ENCODE data around the gene POGLUT3. TPM values are rescaled to one million over a fixed set of nuclear protein-coding genes. Genes with fewer than 3 reads are reported as not detected.

Gene POGLUT3
- total RNA-seq, 2 donors from 2014 or later = 36.1 to 60.1 TPM

DNA sequence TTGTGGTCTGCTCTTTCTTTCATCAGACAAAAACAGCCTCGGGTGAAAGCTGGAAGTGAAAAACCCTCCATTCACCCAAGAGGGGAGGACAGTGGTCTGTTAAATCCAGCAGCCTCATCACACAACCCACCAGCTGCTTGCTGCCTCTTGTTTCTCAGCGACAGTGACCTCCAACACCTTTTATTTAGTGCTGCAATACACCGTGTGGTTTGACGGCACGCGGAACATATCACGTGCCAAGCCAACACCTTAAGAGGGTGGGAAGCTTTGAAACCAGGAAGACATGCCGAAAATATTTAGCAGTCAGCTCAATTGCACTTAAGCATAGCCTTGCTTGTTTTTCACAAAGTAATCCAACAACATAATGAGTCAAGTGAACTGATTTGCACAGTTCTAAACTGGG, 39.8 kb upstream of the POGLUT3 start:
- no peaks in the 10 kb centered on the region for H3K27me3 ChIP-seq (replicated peaks; ENCODE audit: insufficient read depth)

DNA sequence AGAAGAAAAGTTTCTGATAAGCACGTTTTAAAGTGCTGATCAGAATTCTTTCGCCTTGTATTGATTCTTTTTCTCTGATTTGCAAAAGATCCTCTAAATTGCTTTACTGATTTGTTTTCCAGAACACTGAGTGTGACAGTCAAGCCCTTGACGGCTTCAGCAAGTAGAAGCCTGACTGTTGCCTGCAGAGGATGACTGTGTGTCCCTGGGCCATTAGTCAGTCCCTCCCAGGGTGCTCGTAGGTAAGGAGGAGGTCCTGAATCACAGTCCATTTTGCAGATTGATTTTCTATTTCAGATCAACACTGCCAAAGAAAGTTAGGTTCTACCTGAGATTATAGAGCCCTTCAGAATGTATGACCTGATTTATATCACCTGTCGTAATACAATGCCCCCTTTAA, 38.6 kb upstream of the POGLUT3 start:
- Histone ChIP-seq H3K27me3 (replicated peaks; ENCODE audit: insufficient read depth) (no peaks in the 10 kb centered on the region), H3K27ac (no peak overlapping the region), H3K4me3 (no peak overlapping the region), H3K4me1 (ENCODE audit: control insufficient read depth in 1 of 2, low read depth in 2 of 2) (no peaks in the 10 kb centered on the region), H3K36me3 (no peaks in the 10 kb centered on the region), H3K9me3 (no peaks in the 10 kb centered on the region)
- DNase-seq (ENCODE audit: low spot score) (no peak), ATAC-seq (ENCODE audit: insufficient number of reproducible peaks, low FRiP score, low read depth) (no peak)
- TF ChIP-seq, protein P1, sequence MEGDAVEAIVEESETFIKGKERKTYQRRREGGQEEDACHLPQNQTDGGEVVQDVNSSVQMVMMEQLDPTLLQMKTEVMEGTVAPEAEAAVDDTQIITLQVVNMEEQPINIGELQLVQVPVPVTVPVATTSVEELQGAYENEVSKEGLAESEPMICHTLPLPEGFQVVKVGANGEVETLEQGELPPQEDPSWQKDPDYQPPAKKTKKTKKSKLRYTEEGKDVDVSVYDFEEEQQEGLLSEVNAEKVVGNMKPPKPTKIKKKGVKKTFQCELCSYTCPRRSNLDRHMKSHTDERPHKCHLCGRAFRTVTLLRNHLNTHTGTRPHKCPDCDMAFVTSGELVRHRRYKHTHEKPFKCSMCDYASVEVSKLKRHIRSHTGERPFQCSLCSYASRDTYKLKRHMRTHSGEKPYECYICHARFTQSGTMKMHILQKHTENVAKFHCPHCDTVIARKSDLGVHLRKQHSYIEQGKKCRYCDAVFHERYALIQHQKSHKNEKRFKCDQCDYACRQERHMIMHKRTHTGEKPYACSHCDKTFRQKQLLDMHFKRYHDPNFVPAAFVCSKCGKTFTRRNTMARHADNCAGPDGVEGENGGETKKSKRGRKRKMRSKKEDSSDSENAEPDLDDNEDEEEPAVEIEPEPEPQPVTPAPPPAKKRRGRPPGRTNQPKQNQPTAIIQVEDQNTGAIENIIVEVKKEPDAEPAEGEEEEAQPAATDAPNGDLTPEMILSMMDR (IDR thresholded peaks at IDR 0.05) = no peak

More for the DNA sequence above, 39.8 kb upstream of the POGLUT3 start:
- H3K4me3 ChIP-seq = no peak overlapping the region
- TF ChIP-seq, protein P1 (IDR thresholded peaks at IDR 0.05) = no peak
- ATAC-seq (ENCODE audit: insufficient number of reproducible peaks, low FRiP score, low read depth) (no peak), DNase-seq (ENCODE audit: low spot score) (no peak)
- no peaks in the 10 kb centered on the region for H3K9me3 ChIP-seq
- no peak overlapping the region for H3K27ac ChIP-seq
- no peaks in the 10 kb centered on the region for H3K36me3 ChIP-seq
- no peaks in the 10 kb centered on the region for H3K4me1 ChIP-seq (ENCODE audit: control insufficient read depth in 1 of 2, low read depth in 2 of 2)

DNA sequence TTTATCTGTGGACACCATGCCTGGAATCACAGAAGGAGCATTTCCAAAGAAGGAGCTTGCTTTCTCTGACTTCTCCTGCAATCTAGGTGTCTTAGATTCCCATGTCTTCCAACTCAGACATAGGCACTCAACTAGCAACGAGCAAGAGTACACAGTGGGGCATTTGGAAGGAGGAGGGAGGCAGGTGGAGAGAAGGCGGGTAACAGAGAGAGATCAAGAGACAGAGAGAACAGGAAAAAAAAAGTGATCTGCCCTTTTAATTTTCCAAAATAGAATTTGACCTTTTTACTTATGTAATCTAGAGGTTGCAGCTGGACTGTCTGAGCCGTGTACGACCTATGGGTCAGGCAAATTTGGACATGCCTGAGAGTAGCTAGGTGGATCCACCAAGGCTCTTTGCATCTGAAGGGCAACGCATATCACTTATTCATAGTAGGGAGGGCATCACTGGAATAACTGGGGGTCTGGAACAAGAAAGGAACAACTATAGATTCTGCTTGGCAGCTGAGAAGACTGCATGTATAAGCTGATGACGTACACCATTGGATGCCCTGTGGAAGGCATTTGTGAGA, 37.3 kb upstream of the POGLUT3 start:
- no peak overlapping the region for H3K27ac ChIP-seq
- H3K9me3 ChIP-seq = no peaks in the 10 kb centered on the region
- H3K36me3 ChIP-seq = no peaks in the 10 kb centered on the region
- ATAC-seq (ENCODE audit: insufficient number of reproducible peaks, low FRiP score, low read depth) (no peak), DNase-seq (ENCODE audit: low spot score) (no peak)
- no peaks in the 10 kb centered on the region for H3K4me1 ChIP-seq (ENCODE audit: control insufficient read depth in 1 of 2, low read depth in 2 of 2)
- TF ChIP-seq, protein P1 (IDR thresholded peaks at IDR 0.05) = no peak
- no peak overlapping the region for H3K4me3 ChIP-seq
- H3K27me3 ChIP-seq (replicated peaks; ENCODE audit: insufficient read depth) = no peaks in the 10 kb centered on the region

DNA sequence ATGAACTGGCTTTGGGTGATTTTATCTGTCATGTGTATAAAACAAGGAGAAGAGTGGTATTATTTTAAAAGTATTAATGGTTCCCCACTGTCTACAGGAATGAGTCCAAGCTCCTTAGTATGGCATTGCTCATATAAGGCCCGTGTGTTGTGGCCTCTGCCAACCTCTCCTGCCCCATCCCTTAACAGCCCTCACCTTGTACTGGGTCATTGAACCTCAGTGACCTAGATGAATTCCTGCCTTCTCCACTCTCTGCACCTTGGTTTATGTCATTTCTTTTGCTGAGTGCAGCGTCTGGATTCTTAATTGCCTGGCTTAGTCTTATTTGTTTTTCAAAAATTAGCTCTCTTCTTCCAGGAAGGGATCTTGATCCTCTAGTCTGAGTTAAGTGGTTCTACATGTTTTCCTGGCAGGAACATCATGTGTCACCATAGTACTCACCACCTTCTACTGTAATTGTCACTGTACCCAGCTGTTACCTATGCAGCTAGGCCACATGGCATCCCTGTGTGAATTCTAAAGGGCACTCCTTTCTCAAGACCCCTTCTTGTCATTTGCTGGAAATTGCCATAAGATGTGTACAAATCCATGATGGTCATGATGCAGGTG, 36.2 kb upstream of the POGLUT3 start:
- no peak for DNase-seq (ENCODE audit: low spot score)
- H3K27ac ChIP-seq = no peak overlapping the region
- no peaks in the 10 kb centered on the region for H3K27me3 ChIP-seq (replicated peaks; ENCODE audit: insufficient read depth)
- H3K4me1 ChIP-seq (ENCODE audit: control insufficient read depth in 1 of 2, low read depth in 2 of 2) = no peaks in the 10 kb centered on the region
- ATAC-seq (ENCODE audit: insufficient number of reproducible peaks, low FRiP score, low read depth) = no peak
- TF ChIP-seq, protein P1 (IDR thresholded peaks at IDR 0.05) = no peak
- no peak overlapping the region for H3K4me3 ChIP-seq
- no peaks in the 10 kb centered on the region for H3K9me3 ChIP-seq
- H3K36me3 ChIP-seq = no peaks in the 10 kb centered on the region

DNA sequence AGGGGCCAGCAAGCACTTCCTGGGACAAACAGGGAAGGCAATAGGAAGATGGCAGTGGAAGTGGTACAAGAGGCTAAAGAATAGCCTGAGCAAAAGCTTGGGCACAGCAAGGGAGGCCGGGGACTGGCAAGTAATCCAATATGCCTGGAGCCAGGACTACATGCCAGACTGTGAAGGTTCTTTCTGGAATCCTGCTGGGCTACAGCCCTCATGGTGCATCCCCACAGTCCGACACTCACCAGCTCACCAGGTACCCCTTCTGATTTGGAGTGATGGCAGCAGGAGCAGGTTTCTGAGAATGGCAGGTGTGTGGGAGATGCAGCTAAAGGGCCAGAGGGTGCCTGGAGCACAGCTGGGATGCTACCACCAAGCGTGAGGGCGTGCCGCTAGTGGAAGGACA, 32.2 kb upstream of the POGLUT3 start:
- Histone ChIP-seq H3K36me3 (no peaks in the 10 kb centered on the region), H3K27me3 (replicated peaks; ENCODE audit: insufficient read depth) (no peaks in the 10 kb centered on the region), H3K4me1 (ENCODE audit: control insufficient read depth in 1 of 2, low read depth in 2 of 2) (no peaks in the 10 kb centered on the region), H3K27ac (no peak overlapping the region), H3K9me3 (no peaks in the 10 kb centered on the region), H3K4me3 (no peak overlapping the region)
- ATAC-seq (ENCODE audit: insufficient number of reproducible peaks, low FRiP score, low read depth) (no peak), DNase-seq (ENCODE audit: low spot score) (no peak)
- TF ChIP-seq, protein P1 (IDR thresholded peaks at IDR 0.05) = no peak
